K562 (cell line): Measurements from ENCODE around the gene DNAAF1. TPM values are rescaled to one million over a fixed set of nuclear protein-coding genes. Genes with fewer than 3 reads are reported as not detected.

ENCODE experiments used
- ARID1B ChIP-seq: fragments of 450-650 bp; IDR thresholded peaks from 2 replicates; pipeline ENCODE4 v1.6.1; 2016; ENCODE audit warnings: antibody characterized with exemption, mild to moderate bottlenecking, inconsistent platforms
- CHCHD3 ChIP-seq: fragments of 250-450 bp; sonication (Bioruptor Pico); IDR thresholded peaks from 2 replicates; pipeline ENCODE4 v2.1.2; 2022; ENCODE audit warnings: mild to moderate bottlenecking
- FOXJ3 ChIP-seq: sonication (generic); formaldehyde crosslinking; IDR thresholded peaks from 2 replicates; pipeline ENCODE4 v1.4.0; 2020; ENCODE audit warnings: mild to moderate bottlenecking, missing genetic modification reagents
- KDM5B ChIP-seq: fragments of 200-600 bp; sonication (generic); IDR thresholded peaks from 2 replicates; pipeline ENCODE4 v1.6.1; 2012; ENCODE audit warnings: low read depth, mild to moderate bottlenecking, moderate library complexity, low read length, control low read depth, inconsistent platforms; ENCODE audit not compliant: insufficient replicate concordance
- MTA1 ChIP-seq: fragments of 450-650 bp; IDR thresholded peaks from 2 replicates; pipeline ENCODE4 v1.6.1; 2017; ENCODE audit warnings: borderline replicate concordance
- PRMT5 ChIP-seq: sonication (generic); formaldehyde crosslinking; IDR thresholded peaks from 2 replicates; pipeline ENCODE4 v1.5.0; 2020; ENCODE audit warnings: missing genetic modification reagents
- SP1 ChIP-seq: sonication (generic); formaldehyde crosslinking; IDR thresholded peaks from 2 replicates; pipeline ENCODE4 v1.8.1; 2022; ENCODE audit warnings: mild to moderate bottlenecking, missing genetic modification reagents
- STAG1 ChIP-seq: sonication (generic); formaldehyde crosslinking; IDR thresholded peaks from 2 replicates; pipeline ENCODE4 v1.5.0; 2020; ENCODE audit warnings: missing genetic modification reagents, borderline replicate concordance
- TBL1XR1 ChIP-seq, 2 experiments: IDR thresholded peaks; 2 replicates each; pipeline ENCODE4 v1.6.1; 2012; ENCODE audit warnings: improper control_type of control experiment in 2 of 2, low read length in 2 of 2, mild to moderate bottlenecking in 1 of 2
- TBP ChIP-seq: optimal IDR thresholded peaks from 2 replicates; pipeline ENCODE3; 2011; ENCODE audit warnings: low read depth, low read length, improper control_type of control experiment
- TRIM24 ChIP-seq, 2 experiments: fragments of 450-650 bp; IDR thresholded peaks; 2 replicates each; pipeline ENCODE4 v1.6.1; 2016
- TSHZ1 ChIP-seq: fragments of 250-450 bp; sonication (Bioruptor Pico); IDR thresholded peaks from 2 replicates; pipeline ENCODE4 v1.4.0; 2020; ENCODE audit warnings: mild to moderate bottlenecking, moderate library complexity
- ZNF197 ChIP-seq: fragments of 200-800 bp; sonication (Bioruptor generic); IDR thresholded peaks from 2 replicates; pipeline ENCODE4 v1.6.1; 2016; ENCODE audit warnings: low read depth, missing genetic modification characterization, missing compliant biosample characterization
- ZNF217 ChIP-seq: sonication (generic); formaldehyde crosslinking; IDR thresholded peaks from 2 replicates; pipeline ENCODE4 v1.8.0; 2022; ENCODE audit warnings: mild to moderate bottlenecking, missing genetic modification reagents
- ZNF507 ChIP-seq: conservative IDR thresholded peaks from 2 replicates; pipeline ENCODE4 v1.6.1; 2017; ENCODE audit warnings: missing genetic modification characterization, missing compliant biosample characterization
- polyA plus RNA-seq, 8 experiments: library from polyadenylated mRNA; depleted of rRNA in 4 of 8; stranded (reverse) in 5 of 8; unstranded in 3 of 8; fragments of >200 nt; fragmentation: Nextera tagmentation in 2 of 8; fragmentation: Illumina TruSeq in 1 of 8; extraction: Ambion mirVana in 2 of 8; extraction: Trizol in 1 of 8; gene quantifications; 2 replicates each; pipeline versions ENCODE4 v1.2.1 to v1.2.3, GENCODE V29; 2011 to 2014; ENCODE audit warnings: inconsistent platforms in 1 of 8, missing spikeins in 1 of 8
- total RNA-seq, 7 experiments: library from RNA; depleted of rRNA in 6 of 7; stranded (reverse); fragments of >200 nt in 6 of 7; fragmentation: Illumina TruSeq in 2 of 7; extraction: Trizol in 2 of 7; gene quantifications; 2 replicates each; pipeline versions ENCODE4 v1.2.1 to v1.2.3, GENCODE V29; 2011 to 2021; ENCODE audit warnings: low replicate concordance in 1 of 7
- TF ChIP-seq, protein P1 (sequence below): conservative IDR thresholded peaks from 2 replicates; pipeline ENCODE4 v1.6.1; 2011; ENCODE audit warnings: low read depth, mild to moderate bottlenecking, low read length; ENCODE audit not compliant: control insufficient read depth
- TF ChIP-seq, protein P2 (sequence below): sonication (generic); formaldehyde crosslinking; IDR thresholded peaks from 2 replicates; pipeline ENCODE4 v1.8.0; 2023; ENCODE audit warnings: missing genetic modification reagents, mild to moderate bottlenecking, borderline replicate concordance

The DNAAF1 gene
- total and polyA plus RNA-seq, 9 of the 15 experiments (the other 6 are each of a cell fraction or from before 2014, with no cell fraction given), result 0.01 TPM; not detected in 8

GRCh38 chr16:84138824-84139627 is 6.1 kb upstream of the DNAAF1 start (continued):
- TF ChIP-seq, protein P1, sequence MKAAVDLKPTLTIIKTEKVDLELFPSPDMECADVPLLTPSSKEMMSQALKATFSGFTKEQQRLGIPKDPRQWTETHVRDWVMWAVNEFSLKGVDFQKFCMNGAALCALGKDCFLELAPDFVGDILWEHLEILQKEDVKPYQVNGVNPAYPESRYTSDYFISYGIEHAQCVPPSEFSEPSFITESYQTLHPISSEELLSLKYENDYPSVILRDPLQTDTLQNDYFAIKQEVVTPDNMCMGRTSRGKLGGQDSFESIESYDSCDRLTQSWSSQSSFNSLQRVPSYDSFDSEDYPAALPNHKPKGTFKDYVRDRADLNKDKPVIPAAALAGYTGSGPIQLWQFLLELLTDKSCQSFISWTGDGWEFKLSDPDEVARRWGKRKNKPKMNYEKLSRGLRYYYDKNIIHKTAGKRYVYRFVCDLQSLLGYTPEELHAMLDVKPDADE, result no peak
- TF ChIP-seq SP1 (peak; percentile 48; the same call in 1 of the 2 replicates), FOXJ3 (CRISPR knock-in tag) (no peak), ZNF197 (CRISPR knock-in tag) (0 out of 2 replicates have a peak, but pooled peaks have one; percentile 4), KDM5B (peak; percentile 68), STAG1 (no peak), MTA1 (peak; percentile 54; the same call in 1 of the 2 replicates), TSHZ1 (CRISPR knock-in tag) (0 out of 2 replicates have a peak, but pooled peaks have one; percentile 29), TRIM24 (IDR thresholded peaks at IDR 0.05) (peak; percentile 82 to 91; a peak in 3 of 4 replicates), ARID1B (peak; percentile 70), ZNF217 (CRISPR knock-in tag) (no peak), CHCHD3 (CRISPR knock-in tag) (no peak), ZNF507 (tag) (no peak), PRMT5 (no peak), TBL1XR1 (IDR thresholded peaks at IDR 0.05; ENCODE audit: low read length in 2 of 2) (peak; percentile 35 to 58; a peak in 1 of 4 replicates), TBP (peak; percentile 73)
- TF ChIP-seq, protein P2, sequence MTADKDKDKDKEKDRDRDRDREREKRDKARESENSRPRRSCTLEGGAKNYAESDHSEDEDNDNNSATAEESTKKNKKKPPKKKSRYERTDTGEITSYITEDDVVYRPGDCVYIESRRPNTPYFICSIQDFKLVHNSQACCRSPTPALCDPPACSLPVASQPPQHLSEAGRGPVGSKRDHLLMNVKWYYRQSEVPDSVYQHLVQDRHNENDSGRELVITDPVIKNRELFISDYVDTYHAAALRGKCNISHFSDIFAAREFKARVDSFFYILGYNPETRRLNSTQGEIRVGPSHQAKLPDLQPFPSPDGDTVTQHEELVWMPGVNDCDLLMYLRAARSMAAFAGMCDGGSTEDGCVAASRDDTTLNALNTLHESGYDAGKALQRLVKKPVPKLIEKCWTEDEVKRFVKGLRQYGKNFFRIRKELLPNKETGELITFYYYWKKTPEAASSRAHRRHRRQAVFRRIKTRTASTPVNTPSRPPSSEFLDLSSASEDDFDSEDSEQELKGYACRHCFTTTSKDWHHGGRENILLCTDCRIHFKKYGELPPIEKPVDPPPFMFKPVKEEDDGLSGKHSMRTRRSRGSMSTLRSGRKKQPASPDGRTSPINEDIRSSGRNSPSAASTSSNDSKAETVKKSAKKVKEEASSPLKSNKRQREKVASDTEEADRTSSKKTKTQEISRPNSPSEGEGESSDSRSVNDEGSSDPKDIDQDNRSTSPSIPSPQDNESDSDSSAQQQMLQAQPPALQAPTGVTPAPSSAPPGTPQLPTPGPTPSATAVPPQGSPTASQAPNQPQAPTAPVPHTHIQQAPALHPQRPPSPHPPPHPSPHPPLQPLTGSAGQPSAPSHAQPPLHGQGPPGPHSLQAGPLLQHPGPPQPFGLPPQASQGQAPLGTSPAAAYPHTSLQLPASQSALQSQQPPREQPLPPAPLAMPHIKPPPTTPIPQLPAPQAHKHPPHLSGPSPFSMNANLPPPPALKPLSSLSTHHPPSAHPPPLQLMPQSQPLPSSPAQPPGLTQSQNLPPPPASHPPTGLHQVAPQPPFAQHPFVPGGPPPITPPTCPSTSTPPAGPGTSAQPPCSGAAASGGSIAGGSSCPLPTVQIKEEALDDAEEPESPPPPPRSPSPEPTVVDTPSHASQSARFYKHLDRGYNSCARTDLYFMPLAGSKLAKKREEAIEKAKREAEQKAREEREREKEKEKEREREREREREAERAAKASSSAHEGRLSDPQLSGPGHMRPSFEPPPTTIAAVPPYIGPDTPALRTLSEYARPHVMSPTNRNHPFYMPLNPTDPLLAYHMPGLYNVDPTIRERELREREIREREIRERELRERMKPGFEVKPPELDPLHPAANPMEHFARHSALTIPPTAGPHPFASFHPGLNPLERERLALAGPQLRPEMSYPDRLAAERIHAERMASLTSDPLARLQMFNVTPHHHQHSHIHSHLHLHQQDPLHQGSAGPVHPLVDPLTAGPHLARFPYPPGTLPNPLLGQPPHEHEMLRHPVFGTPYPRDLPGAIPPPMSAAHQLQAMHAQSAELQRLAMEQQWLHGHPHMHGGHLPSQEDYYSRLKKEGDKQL (CRISPR knock-in tag), result no peak
